NCI-H146 treated with DMSO at 0.1 percent for 48 hours (cell line): ENCODE results near the gene LLGL2.
"Not testable (repeated sequence)": the region's sequence is repeated elsewhere in the genome, so short reads cannot be mapped to it uniquely, and the experiment has no call there.

Experiments
- DNase-seq: peaks from one replicate; lab custom pipeline; 2025; ENCODE audit not compliant: unreplicated experiment; lab: John Stamatoyannopoulos, UW

LLGL2 gene

DNA sequence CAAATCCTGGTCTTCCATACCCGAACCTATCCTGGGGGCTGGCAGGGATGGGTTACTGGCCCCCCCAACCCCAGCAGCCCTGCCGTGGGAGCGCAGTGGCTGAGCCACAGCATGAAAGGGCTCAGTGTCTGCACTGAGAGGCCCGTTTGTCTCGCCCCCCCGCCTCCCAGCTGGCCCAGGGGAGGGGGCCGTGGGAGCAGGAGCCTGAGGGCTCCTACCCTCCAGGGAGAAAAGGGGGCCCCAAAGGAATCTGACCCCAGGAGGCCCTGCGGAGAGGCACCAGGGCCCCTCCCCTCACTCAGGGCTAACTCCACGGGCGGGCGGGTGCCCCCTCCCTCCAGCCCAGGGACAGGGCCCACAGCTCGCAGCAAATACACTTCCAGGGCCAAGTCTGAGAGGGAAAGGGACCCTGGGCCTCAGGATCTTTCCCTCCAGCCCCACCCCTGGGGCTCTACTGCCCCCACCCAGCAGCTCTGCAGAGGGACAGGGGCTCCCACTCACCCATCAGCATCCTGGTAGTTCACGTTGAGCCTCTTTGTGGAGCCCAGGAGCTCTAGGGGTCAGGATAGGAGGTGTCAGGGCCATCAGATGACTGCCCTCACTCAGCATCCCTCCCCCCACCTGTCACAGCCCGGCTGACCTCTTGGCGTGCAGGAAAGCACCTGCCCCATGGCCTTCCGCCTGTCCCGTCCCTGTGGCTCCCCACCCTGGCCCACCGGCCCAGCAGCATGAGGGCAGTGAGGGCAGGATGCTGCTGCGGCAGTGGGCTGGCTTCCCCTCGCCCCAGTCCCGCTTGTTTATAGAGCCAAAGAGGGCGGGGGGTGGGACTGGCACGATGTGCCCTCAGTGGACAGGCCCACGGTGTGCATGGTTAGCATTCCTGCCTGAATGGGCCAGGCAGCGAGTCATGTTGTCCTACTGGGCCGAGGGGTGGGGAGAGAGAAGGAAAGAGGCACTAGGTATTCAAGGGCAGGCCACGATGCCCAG is 17.5 kb upstream of the LLGL2 start:
- DNase-seq: no peak

- DNase-seq: no peak
Observed at GRCh38 chr17:75508931-75509361, 16.6 kb upstream of the LLGL2 start.

DNA sequence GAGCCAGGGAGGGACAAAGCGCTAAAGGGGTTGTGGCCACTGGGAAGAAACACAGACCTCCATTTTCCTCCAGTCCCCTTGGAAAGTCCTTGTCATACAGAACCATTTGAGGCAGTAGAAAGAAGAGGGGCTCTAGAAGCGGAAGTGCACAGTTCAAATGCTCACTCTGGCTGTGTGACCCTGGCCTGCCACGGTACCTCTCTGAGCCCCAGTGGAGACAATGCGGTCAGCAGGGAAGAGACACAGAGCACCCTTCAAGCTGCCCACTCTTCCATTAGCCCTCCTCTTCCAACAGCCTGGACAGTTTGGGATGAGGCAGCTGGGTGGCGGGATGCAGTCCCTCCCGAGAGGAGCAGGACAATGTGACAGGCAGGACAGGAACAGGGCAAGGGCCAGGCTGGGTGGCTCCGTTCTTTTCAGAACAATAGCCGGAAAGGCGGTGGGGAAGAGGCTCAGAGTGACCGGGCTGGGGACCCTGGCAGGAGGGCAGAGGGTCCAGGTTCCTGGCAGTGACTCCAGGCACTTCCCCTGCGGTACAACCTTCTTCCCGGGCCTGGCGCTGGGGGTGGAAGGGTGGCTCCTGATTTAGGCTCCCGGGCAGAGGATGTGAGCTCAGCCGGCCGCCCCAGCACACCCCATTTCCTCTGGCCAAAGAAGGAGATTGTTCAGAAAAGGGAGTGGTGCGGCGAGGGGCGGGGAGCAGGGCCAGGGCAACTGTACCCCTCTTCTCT is 15.8 kb upstream of the LLGL2 start:
- DNase-seq: no peak

- DNase-seq: no peak
Observed at GRCh38 chr17:75511270-75511609, 14.3 kb upstream of the LLGL2 start.

DNA sequence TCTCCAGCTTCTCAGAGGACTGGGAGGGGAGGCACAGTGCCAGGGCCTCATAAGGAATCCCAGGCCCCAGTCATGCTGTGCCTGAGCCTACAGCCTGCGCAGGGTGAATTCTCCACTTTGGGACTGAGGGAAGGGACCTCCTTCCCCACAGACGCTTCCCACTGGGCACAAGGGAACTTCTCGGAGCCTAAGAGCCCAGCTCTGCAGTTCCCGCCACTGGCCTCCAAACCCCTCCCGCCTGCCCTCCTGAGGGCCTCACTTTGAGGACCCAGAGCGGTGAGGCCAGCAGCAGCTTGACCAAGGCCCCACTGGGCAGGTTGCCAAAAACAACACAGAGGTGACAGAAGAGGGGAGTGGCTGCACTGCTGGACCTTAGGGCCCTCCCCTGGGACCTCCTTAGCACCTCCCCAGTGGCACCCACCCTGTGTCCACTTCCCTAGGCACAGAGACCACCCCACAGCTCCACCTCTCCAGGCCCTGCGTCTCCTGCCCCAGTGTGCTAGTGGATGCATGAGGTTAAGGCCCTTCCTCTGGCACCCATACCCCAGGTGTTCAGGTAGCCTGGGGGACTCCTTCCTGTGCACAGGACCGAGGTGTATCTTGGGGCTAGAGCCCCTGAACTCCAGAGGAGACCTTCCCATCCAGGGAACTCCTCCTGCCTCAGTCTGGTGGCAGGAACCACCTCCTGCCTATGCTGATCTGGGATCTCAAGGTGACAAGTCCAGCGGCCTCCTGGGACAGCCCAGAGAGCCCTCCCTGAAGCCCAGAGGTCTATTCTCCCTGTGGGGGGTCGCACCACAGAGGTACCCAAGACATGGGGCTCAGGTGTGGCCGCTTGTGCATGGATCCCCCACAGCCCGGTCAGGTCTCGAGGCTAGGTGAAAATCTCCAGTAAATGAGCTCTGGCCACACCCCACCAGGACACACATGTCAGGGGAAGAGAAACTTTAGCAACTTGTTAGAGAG is 13.6 kb upstream of the LLGL2 start:
- no peak for DNase-seq

- no peak for DNase-seq
Observed at GRCh38 chr17:75512926-75513640, 12.4 kb upstream of the LLGL2 start.

GRCh38 chr17:75513641-75514000 is 11.9 kb upstream of the LLGL2 start:
- no peak for DNase-seq

- no peak for DNase-seq
Observed at GRCh38 chr17:75514299-75514918, 11.1 kb upstream of the LLGL2 start.

- no peak for DNase-seq
Observed at GRCh38 chr17:75514919-75515495, 10.5 kb upstream of the LLGL2 start.

- DNase-seq: peak; percentile 79
Observed at GRCh38 chr17:75515496-75516254, 9.8 kb upstream of the LLGL2 start, which contains the start of gene CASKIN2. TSS of gene CASKIN2 (minus strand) at chr17:75515537. CDS start at chr17:75513804, 1,733 bp downstream.

DNA sequence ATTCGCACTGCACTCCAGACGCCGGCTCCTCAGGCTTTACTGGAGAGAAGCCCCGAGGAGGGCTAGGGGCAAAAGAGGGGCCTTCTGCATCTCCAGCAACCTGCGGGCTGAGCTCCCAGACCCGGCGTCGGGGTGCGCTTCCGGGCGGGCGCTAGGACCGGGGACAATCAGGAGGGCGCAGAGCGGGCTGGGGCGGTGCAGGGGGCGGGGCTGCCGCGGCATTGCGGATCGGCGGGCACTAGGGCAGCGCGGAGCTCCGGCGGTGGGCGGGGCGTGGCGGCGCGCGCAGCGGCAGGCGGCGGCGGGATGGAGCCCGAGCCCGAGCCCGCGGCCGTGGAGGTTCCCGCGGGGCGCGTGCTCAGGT is 9.3 kb upstream of the LLGL2 start, which contains the start of gene TSEN54:
TSEN54 (plus strand) TSS at position 274 of the 364 bp plus-strand sequence; CDS start at position 307, 33 bp downstream.
- DNase-seq: peak; percentile 70

GRCh38 chr17:75516619-75517296 is 8.7 kb upstream of the LLGL2 start:
- no peak for DNase-seq

GRCh38 chr17:75517297-75517865 is 8.1 kb upstream of the LLGL2 start:
- no peak for DNase-seq

- no peak for DNase-seq
Observed at GRCh38 chr17:75518201-75518600, 7.3 kb upstream of the LLGL2 start.

GRCh38 chr17:75518983-75519537 is 6.4 kb upstream of the LLGL2 start:
- DNase-seq: no peak

GRCh38 chr17:75520413-75520812 is 5.1 kb upstream of the LLGL2 start:
- not testable (repeated sequence) for DNase-seq

- no peak for DNase-seq
Observed at GRCh38 chr17:75521290-75521689, 4.2 kb upstream of the LLGL2 start.
